ENCODE measurements around the gene GRIA4. TPM values are rescaled to one million over a fixed set of nuclear protein-coding genes. Genes with fewer than 3 reads are reported as not detected.

The GRIA4 gene
- polyA plus RNA-seq, 1 donor = 7.3 TPM

- no peak for DNase-seq
- Histone ChIP-seq H3K27me3 (ENCODE audit: control insufficient read depth, insufficient read depth, low read length) (no peaks in the 10 kb centered on the region), H3K4me1 (ENCODE audit: control insufficient read depth, insufficient read depth, low read length) (no peaks in the 10 kb centered on the region), H3K27ac (ENCODE audit: low read length) (no peak overlapping the region), H3K9me3 (ENCODE audit: control insufficient read depth, low read depth, low read length) (no peaks in the 10 kb centered on the region), H3K4me3 (ENCODE audit: low read length) (no peak overlapping the region), H3K36me3 (ENCODE audit: control insufficient read depth, insufficient read depth, low read length) (no peaks in the 10 kb centered on the region)
- WGBS (ENCODE audit: insufficient coverage, low lambda C conversion rate) = 86% methylated on average over 1 of the region's 4 CpGs
Measured at GRCh38 chr11:105635466-105635865, 25.6 kb downstream of the GRIA4 start.

DNA sequence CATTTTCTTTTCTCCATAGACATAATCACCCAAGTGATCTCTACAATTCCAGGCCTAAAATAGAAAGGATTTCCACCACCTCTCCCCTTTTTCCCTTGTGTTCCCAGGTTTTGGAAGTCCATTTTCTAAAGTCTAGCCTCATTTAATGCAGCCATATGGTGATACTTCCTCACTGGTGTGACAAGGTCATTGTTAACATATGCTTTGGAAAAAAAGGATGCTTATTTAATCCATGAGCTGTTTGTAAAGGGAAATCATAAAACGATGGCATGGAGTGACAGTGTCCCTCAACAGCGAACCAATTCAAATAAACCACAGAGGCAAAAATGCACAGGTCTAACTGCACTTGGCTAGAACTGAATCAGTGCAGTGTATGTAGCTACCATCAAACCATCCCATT lies 26.6 kb downstream of the GRIA4 start:
- H3K9me3 ChIP-seq (ENCODE audit: control insufficient read depth, low read depth, low read length) = no peaks in the 10 kb centered on the region
- H3K4me3 ChIP-seq (ENCODE audit: low read length) = no peak overlapping the region
- no peaks in the 10 kb centered on the region for H3K4me1 ChIP-seq (ENCODE audit: control insufficient read depth, insufficient read depth, low read length)
- no peak for DNase-seq
- H3K36me3 ChIP-seq (ENCODE audit: control insufficient read depth, insufficient read depth, low read length) = no peaks in the 10 kb centered on the region
- WGBS (ENCODE audit: insufficient coverage, low lambda C conversion rate) = 93% methylated on average over 2 of the region's 2 CpGs
- no peak overlapping the region for H3K27ac ChIP-seq (ENCODE audit: low read length)
- no peaks in the 10 kb centered on the region for H3K27me3 ChIP-seq (ENCODE audit: control insufficient read depth, insufficient read depth, low read length)

- Histone ChIP-seq H3K36me3 (ENCODE audit: control insufficient read depth, insufficient read depth, low read length) (no peaks in the 10 kb centered on the region), H3K4me3 (ENCODE audit: low read length) (no peak overlapping the region), H3K27me3 (ENCODE audit: control insufficient read depth, insufficient read depth, low read length) (no peaks in the 10 kb centered on the region), H3K9me3 (ENCODE audit: control insufficient read depth, low read depth, low read length) (no peaks in the 10 kb centered on the region), H3K4me1 (ENCODE audit: control insufficient read depth, insufficient read depth, low read length) (no peaks in the 10 kb centered on the region), H3K27ac (ENCODE audit: low read length) (no peak overlapping the region)
- 100% methylated on average over 1 of the region's 1 CpG for WGBS (ENCODE audit: insufficient coverage, low lambda C conversion rate)
- no peak for DNase-seq
Measured at GRCh38 chr11:105639527-105639926, 29.7 kb downstream of the GRIA4 start.

- Histone ChIP-seq H3K4me1 (ENCODE audit: control insufficient read depth, insufficient read depth, low read length) (no peaks in the 10 kb centered on the region), H3K27me3 (ENCODE audit: control insufficient read depth, insufficient read depth, low read length) (no peaks in the 10 kb centered on the region), H3K36me3 (ENCODE audit: control insufficient read depth, insufficient read depth, low read length) (no peaks in the 10 kb centered on the region), H3K4me3 (ENCODE audit: low read length) (no peak overlapping the region), H3K9me3 (ENCODE audit: control insufficient read depth, low read depth, low read length) (no peaks in the 10 kb centered on the region), H3K27ac (ENCODE audit: low read length) (no peak overlapping the region)
- DNase-seq = no peak
Measured at GRCh38 chr11:105641433-105641832, 31.6 kb downstream of the GRIA4 start.

- Histone ChIP-seq H3K36me3 (ENCODE audit: control insufficient read depth, insufficient read depth, low read length) (no peaks in the 10 kb centered on the region), H3K27me3 (ENCODE audit: control insufficient read depth, insufficient read depth, low read length) (no peaks in the 10 kb centered on the region), H3K4me3 (ENCODE audit: low read length) (no peak overlapping the region), H3K27ac (ENCODE audit: low read length) (no peak overlapping the region), H3K9me3 (ENCODE audit: control insufficient read depth, low read depth, low read length) (peaks cover 2% of the 10 kb centered on the region), H3K4me1 (ENCODE audit: control insufficient read depth, insufficient read depth, low read length) (no peaks in the 10 kb centered on the region)
- no peak for DNase-seq
Measured at GRCh38 chr11:105642870-105643269, 33.0 kb downstream of the GRIA4 start.

GRCh38 chr11:105644839-105645573 lies 35.1 kb downstream of the GRIA4 start:
- Histone ChIP-seq H3K4me1 (ENCODE audit: control insufficient read depth, insufficient read depth, low read length) (no peaks in the 10 kb centered on the region), H3K27me3 (ENCODE audit: control insufficient read depth, insufficient read depth, low read length) (no peaks in the 10 kb centered on the region), H3K27ac (ENCODE audit: low read length) (no peak overlapping the region), H3K4me3 (ENCODE audit: low read length) (no peak overlapping the region), H3K9me3 (ENCODE audit: control insufficient read depth, low read depth, low read length) (peaks cover 2% of the 10 kb centered on the region), H3K36me3 (ENCODE audit: control insufficient read depth, insufficient read depth, low read length) (no peaks in the 10 kb centered on the region)
- no peak for DNase-seq
- WGBS (ENCODE audit: insufficient coverage, low lambda C conversion rate) = 69% methylated on average over 4 of the region's 7 CpGs

GRCh38 chr11:105647780-105648179 lies 37.9 kb downstream of the GRIA4 start:
- Histone ChIP-seq H3K9me3 (ENCODE audit: control insufficient read depth, low read depth, low read length) (peaks cover 2% of the 10 kb centered on the region), H3K4me3 (ENCODE audit: low read length) (no peak overlapping the region), H3K27ac (ENCODE audit: low read length) (no peak overlapping the region), H3K36me3 (ENCODE audit: control insufficient read depth, insufficient read depth, low read length) (no peaks in the 10 kb centered on the region), H3K27me3 (ENCODE audit: control insufficient read depth, insufficient read depth, low read length) (no peaks in the 10 kb centered on the region), H3K4me1 (ENCODE audit: control insufficient read depth, insufficient read depth, low read length) (no peaks in the 10 kb centered on the region)
- DNase-seq = no peak
- no CpG with 5 or more reads among the region's 1 CpG for WGBS (ENCODE audit: insufficient coverage, low lambda C conversion rate)

DNA sequence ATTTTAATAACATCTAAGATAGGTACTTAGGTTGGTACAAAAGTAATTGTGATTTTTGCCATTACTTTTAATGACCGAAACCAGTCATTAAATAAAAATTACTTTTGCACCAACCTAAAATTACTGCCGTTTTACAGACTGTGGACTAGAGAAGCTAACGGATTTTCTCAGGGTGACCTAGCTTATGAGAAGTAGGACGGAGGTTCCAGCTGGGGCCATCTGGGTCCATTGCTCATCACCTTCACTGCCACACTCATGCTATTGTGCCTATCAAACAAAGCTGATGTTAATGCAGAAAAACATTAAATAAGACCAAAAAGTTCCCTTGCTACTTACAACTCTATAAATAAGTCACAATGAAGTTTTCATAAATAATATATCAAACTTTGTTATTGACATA lies 38.9 kb downstream of the GRIA4 start:
- H3K27me3 ChIP-seq (ENCODE audit: control insufficient read depth, insufficient read depth, low read length) = no peaks in the 10 kb centered on the region
- H3K36me3 ChIP-seq (ENCODE audit: control insufficient read depth, insufficient read depth, low read length) = no peaks in the 10 kb centered on the region
- peaks cover 2% of the 10 kb centered on the region for H3K9me3 ChIP-seq (ENCODE audit: control insufficient read depth, low read depth, low read length)
- no CpG with 5 or more reads among the region's 4 CpGs for WGBS (ENCODE audit: insufficient coverage, low lambda C conversion rate)
- no peak for DNase-seq
- no peak overlapping the region for H3K4me3 ChIP-seq (ENCODE audit: low read length)
- H3K27ac ChIP-seq (ENCODE audit: low read length) = no peak overlapping the region
- no peaks in the 10 kb centered on the region for H3K4me1 ChIP-seq (ENCODE audit: control insufficient read depth, insufficient read depth, low read length)

DNA sequence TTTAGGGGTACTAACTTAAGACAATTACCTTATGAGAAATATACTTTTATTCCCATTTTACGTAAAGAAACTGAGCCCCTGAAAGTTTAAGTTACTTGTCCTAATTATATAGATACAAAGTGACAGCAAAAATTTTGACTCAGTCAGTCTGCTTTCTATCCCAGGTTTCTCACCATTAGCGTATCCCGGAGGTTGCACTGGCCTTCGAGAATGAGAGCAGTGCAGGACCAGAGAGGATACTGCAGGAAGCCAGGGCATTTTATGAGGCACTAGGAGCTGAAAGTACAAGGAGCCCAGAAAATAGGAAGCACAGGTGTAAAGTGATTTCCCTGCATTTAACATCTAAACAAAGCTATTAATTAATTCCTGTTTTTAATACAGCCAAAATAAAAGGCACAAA lies 55.4 kb downstream of the GRIA4 start:
- H3K36me3 ChIP-seq (ENCODE audit: control insufficient read depth, insufficient read depth, low read length) = no peaks in the 10 kb centered on the region
- H3K27me3 ChIP-seq (ENCODE audit: control insufficient read depth, insufficient read depth, low read length) = no peaks in the 10 kb centered on the region
- H3K4me3 ChIP-seq (ENCODE audit: low read length) = no peak overlapping the region
- no peak overlapping the region for H3K27ac ChIP-seq (ENCODE audit: low read length)
- H3K9me3 ChIP-seq (ENCODE audit: control insufficient read depth, low read depth, low read length) = no peaks in the 10 kb centered on the region
- no peak for DNase-seq
- 100% methylated on average over 1 of the region's 4 CpGs for WGBS (ENCODE audit: insufficient coverage, low lambda C conversion rate)
- no peaks in the 10 kb centered on the region for H3K4me1 ChIP-seq (ENCODE audit: control insufficient read depth, insufficient read depth, low read length)

GRCh38 chr11:105667441-105667840 lies 57.6 kb downstream of the GRIA4 start:
- Histone ChIP-seq H3K4me1 (ENCODE audit: control insufficient read depth, insufficient read depth, low read length) (no peaks in the 10 kb centered on the region), H3K36me3 (ENCODE audit: control insufficient read depth, insufficient read depth, low read length) (no peaks in the 10 kb centered on the region), H3K9me3 (ENCODE audit: control insufficient read depth, low read depth, low read length) (no peaks in the 10 kb centered on the region), H3K4me3 (ENCODE audit: low read length) (no peak overlapping the region), H3K27ac (ENCODE audit: low read length) (no peak overlapping the region), H3K27me3 (ENCODE audit: control insufficient read depth, insufficient read depth, low read length) (no peaks in the 10 kb centered on the region)
- 75% methylated on average over 1 of the region's 1 CpG for WGBS (ENCODE audit: insufficient coverage, low lambda C conversion rate)
- DNase-seq = no peak

DNA sequence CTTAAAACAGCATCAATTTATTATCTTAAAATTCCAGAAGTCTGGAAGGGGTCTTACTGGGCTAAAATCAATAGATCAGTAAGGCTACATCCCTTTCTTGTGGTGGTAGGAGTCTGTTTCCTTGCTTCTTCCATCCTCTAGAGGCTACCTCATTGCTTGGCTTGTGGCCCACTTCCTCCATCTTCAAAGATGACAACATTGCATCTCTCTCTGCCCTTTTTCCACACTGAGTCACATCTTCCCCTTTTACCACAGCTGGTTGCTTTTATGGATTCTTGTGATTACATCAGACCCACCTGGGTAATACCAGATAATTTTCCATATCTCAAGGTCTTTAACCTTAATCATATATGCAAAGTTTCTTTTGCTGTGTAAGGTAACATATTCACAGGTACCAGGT lies 60.9 kb downstream of the GRIA4 start:
- Histone ChIP-seq H3K4me1 (ENCODE audit: control insufficient read depth, insufficient read depth, low read length) (no peaks in the 10 kb centered on the region), H3K4me3 (ENCODE audit: low read length) (no peak overlapping the region), H3K9me3 (ENCODE audit: control insufficient read depth, low read depth, low read length) (no peaks in the 10 kb centered on the region), H3K36me3 (ENCODE audit: control insufficient read depth, insufficient read depth, low read length) (no peaks in the 10 kb centered on the region), H3K27ac (ENCODE audit: low read length) (no peak overlapping the region), H3K27me3 (ENCODE audit: control insufficient read depth, insufficient read depth, low read length) (no peaks in the 10 kb centered on the region)
- no peak for DNase-seq

All from large intestine (tissue), 3 donors.